Measurements from ENCODE around the gene EPHB2. TPM values are rescaled to one million over a fixed set of nuclear protein-coding genes. Genes with fewer than 3 reads are reported as not detected.

The EPHB2 gene
- total RNA-seq, 1 experiment from 2014 or later: 1.4 TPM

GRCh38 chr1:22780696-22781095 is 70.1 kb downstream of the EPHB2 start:
- DNase-seq (ENCODE audit: low read depth): peak; percentile 39

DNA sequence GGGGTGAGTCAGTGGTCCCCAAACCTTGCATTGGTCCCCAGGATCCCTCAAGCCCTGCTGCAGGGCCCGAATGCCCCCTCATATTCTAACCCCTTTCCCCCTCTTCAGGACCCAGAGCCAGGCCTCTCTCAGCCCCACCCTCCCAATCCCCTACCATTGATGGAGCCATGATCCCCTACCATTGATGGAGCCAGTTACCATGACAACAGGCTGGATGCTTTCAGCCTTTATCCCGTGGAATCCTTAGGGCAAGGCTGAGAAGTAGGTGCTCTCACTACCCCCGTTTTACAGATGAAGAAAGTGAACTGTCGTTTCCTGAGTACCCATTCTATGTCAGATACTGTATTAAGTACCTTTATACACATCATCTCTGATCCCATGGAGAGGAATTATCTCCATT is 70.8 kb downstream of the EPHB2 start:
- no peak for DNase-seq (ENCODE audit: low read depth)

- DNase-seq (ENCODE audit: low read depth): no peak
Observed at GRCh38 chr1:22782406-22782805, 71.8 kb downstream of the EPHB2 start.

DNA sequence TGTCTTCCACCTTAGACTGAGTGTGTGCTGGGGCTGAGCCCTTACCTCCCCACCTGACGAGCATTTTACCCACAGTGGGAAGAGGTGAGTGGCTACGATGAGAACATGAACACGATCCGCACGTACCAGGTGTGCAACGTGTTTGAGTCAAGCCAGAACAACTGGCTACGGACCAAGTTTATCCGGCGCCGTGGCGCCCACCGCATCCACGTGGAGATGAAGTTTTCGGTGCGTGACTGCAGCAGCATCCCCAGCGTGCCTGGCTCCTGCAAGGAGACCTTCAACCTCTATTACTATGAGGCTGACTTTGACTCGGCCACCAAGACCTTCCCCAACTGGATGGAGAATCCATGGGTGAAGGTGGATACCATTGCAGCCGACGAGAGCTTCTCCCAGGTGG is 73.7 kb downstream of the EPHB2 start:
- no peak for DNase-seq (ENCODE audit: low read depth)

- DNase-seq (ENCODE audit: low read depth): no peak
Observed at GRCh38 chr1:22784737-22785136, 74.1 kb downstream of the EPHB2 start.

DNA sequence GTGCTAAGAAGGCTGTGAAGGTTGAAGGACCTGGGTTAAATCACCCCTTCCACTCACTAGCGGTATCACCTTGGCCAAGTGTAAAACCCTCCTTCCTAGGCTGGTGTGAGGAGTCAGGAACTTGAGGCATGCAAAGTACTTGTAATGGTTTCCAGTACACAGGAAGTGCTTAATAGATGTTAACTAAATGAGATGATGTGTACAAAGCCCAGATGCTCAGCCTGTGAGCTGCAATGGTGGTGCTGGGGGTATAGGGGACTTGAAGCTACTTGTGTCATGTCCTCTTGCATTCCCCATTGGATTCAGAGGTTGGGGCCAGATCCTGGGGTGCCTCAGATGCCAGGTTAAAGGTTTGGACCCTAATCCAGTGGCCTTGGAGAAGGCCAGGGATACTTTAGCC is 75.5 kb downstream of the EPHB2 start:
- DNase-seq (ENCODE audit: low read depth): no peak

DNA sequence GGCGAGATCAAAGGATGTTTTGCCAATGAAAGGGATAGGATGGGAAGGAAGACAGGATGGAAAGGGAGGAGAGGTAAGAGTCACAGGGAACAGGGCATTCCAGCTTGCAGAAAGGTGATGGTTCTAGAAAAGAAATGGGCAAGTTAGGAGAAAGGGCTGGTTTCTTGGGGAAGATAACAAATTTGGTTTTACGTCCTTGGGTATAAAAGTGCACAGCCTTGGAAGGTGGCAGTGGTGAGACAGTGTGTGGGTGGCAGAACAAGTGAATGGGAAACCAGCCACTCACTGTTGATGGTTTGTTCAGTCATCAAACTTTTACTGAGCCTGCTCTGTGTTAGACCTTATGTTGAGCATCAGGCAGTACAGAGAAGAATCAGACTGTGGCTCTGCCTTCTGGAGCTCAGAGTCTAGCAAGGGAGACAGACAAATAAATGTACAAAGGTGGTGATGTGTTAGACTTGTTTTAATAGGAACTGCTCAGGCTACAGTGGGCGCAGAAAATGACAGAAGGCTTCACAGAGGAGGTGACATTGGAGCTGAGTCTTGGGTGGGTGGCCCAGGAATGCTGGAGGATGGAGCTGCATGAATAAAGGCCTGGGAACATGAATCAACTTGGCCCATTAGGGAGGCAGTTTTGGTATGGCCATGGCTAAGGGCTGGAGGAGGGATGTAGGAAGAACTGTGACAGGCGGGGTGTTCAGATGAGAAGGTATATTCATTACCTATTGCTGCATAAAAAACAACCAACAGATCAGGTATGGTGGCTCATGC is 76.3 kb downstream of the EPHB2 start:
- no peak for DNase-seq (ENCODE audit: low read depth)

- no peak for DNase-seq (ENCODE audit: low read depth)
Observed at GRCh38 chr1:22787636-22788035, 77.0 kb downstream of the EPHB2 start.

GRCh38 chr1:22788254-22788661 is 77.6 kb downstream of the EPHB2 start:
- peak; percentile 22 for DNase-seq (ENCODE audit: low read depth)

GRCh38 chr1:22789356-22789994 is 78.8 kb downstream of the EPHB2 start:
- no peak for DNase-seq (ENCODE audit: low read depth)

DNA sequence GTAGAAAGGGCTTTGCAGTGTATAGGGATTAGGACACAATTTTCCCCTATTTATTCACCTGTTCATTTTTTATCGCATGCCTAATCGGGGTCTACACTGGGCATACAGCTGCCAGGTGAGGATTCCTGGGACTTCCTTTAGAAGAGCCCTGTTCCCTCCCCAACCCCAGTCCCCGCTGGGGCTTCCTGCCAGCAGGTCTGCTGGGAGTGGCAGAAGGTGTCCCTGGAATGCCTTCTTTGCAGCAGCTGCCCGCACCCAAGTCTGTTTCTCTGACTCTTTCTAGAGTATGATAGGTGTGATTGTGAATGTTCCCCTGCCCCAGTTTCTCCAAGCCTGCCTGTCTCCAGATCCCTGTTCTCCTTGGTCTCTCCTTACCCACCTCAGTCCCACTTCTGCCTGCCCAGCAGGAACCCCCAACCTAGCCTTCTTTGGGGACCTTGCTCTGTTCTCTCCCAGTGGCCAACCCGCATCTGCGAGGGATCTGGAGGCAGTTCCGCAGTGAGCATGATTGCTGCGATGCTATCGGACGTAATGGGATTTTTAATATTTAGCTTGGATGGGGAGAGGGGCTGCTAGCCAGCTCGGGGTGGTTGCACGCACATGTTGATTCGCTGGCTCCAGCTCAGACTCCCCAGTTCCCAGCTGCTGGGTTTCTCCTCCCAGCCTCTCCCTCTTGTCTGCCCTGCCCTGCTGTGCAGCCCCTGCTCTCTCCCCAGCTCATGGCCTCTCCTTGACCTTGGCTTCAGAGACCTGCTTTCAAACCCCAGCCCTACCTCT is 79.8 kb downstream of the EPHB2 start:
- no peak for DNase-seq (ENCODE audit: low read depth)

DNA sequence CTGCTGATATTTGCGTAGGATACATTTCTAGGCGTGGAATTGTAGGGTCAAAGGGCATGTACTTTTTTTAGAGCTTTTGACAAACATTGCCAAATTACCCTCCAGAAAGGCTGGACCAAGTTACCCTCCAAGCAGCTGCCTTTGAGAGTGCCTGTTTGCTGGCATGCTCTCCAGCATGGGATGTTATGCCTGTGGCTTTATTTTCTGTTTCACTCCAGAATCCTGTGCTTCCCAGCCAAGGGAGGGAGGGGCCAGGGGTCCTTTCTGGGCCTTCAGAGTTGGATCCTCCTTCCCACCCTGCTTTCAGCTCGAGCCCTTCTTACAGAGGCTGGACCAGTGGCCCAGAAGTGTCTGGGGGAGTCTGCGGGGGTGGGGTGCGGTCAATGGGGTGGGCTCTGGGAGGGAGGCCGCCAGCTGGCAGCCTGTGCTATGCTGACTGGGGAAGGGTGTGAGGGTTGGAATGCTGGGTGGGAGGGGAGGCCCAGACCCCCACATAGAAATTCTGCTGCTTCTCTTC is 81.2 kb downstream of the EPHB2 start:
- DNase-seq (ENCODE audit: low read depth): no peak

DNA sequence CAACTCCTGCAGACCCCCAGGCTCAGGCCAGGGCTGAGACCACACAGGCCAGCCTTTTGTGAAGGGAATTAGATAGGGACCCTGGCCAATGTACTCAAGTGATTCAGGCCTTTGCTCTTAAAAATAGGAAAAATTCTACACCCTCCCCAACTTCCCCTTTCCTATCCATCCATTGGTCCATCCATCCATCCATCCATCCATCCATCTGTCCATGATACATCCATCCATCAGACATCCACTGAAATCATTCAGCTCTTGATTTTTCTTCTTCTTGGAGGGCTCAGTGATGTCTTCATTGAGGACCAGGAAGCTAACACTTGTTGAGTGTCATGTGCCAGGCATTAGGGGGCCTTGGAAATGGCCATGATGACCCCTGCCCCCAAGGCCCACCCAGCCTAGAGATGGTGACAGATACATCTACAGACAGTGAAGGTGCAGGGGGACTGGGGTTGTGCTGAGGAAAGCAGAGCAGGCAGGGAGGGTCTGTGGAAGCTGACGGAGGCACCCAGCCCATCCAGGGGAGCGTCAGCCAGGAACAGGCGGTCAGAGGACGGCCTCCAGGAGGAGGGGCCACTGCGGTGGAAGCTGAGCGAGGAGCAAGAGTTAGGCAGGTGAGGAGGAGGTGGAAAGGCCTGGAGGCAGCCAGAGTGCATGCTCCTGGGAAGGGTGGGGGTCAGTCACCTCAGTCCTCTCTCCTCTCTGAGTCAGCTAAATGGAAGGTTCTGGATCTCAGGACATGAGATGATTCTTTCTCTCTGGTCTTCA is 81.9 kb downstream of the EPHB2 start:
- DNase-seq (ENCODE audit: low read depth): no peak

GRCh38 chr1:22793647-22794046 is 83.0 kb downstream of the EPHB2 start:
- no peak for DNase-seq (ENCODE audit: low read depth)

- no peak for DNase-seq (ENCODE audit: low read depth)
Observed at GRCh38 chr1:22794647-22795365, 84.2 kb downstream of the EPHB2 start.

DNA sequence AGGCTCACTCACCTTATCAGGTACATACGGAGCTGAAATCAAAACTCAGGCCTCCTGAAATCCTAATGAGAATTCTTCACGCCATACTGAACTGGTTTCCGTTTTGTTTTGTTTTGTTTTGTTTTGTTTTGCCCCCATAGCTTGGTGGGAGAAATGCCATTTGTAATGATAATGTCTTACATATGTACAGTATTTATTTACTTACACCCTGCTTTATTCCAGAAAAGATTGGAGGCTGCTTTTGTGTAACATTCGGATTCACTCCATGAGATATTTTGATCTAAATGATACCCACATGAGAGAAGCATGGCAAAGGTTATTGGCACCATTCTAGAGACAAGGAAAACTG is 84.7 kb downstream of the EPHB2 start:
- no peak for DNase-seq (ENCODE audit: low read depth)

GRCh38 chr1:22796642-22797041 is 86.0 kb downstream of the EPHB2 start:
- DNase-seq (ENCODE audit: low read depth): no peak

- no peak for DNase-seq (ENCODE audit: low read depth)
Observed at GRCh38 chr1:22798083-22798482, 87.4 kb downstream of the EPHB2 start.

GRCh38 chr1:22799971-22800370 is 89.3 kb downstream of the EPHB2 start:
- no peak for DNase-seq (ENCODE audit: low read depth)

DNA sequence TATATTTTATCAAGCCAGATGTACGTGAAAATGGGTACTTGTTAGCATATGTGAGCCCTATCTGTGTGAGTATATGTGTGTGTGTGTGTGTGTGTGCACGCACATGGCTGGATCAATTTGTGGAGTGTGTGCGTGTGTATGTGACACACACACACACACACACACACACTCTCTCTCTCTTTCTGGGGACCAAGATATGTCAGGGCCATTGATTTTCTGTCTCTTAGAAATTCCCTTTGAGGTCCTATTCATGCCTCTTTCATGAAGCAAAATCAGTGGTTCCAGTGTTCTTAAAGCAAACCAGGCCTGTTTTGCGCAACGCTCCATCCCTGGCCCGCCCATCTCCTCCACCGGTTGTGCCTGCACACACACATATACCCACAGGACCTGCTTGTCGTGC is 90.0 kb downstream of the EPHB2 start:
- no peak for DNase-seq (ENCODE audit: low read depth)

GRCh38 chr1:22801347-22801746 is 90.7 kb downstream of the EPHB2 start:
- no peak for DNase-seq (ENCODE audit: low read depth)

Data from RPMI7951 (cell line).